Tibial nerve (tissue), 4 donors: ENCODE measurements around the gene MLNR.

ENCODE experiments used
- CTCF ChIP-seq, 5 experiments: fragments of 200-600 bp in 3 of 5; fragments of 450-650 bp in 2 of 5; sonication (generic) in 3 of 5; IDR thresholded peaks; one replicate each; pipeline ENCODE4 v1.5.1; 2016 to 2019; ENCODE audit warnings: antibody characterized with exemption in 5 of 5, mild to moderate bottlenecking in 3 of 5, moderate library complexity in 2 of 5
- EP300 ChIP-seq, 2 donors: sonication (generic); formaldehyde crosslinking; IDR thresholded peaks; one replicate each; pipeline ENCODE4 v1.6.1; 2017; ENCODE audit warnings: antibody characterized with exemption in 2 of 2, mild to moderate bottlenecking in 1 of 2
- POLR2A ChIP-seq, 2 donors: fragments of 450-650 bp; IDR thresholded peaks; one replicate each; pipeline ENCODE4 v1.6.1; 2017; ENCODE audit warnings: antibody characterized with exemption in 2 of 2, mild to moderate bottlenecking in 2 of 2, moderate library complexity in 2 of 2

- TF ChIP-seq EP300 (IDR thresholded peaks at IDR 0.05) (no peak), CTCF (IDR thresholded peaks at IDR 0.05) (no peak), POLR2A (IDR thresholded peaks at IDR 0.05) (no peak)
These were observed 36.3 kb upstream of the MLNR start for GRCh38 chr13:49183672-49184325.
